Calu3 (cell line): ENCODE measurements around the gene PPM1J. TPM values are rescaled to one million over a fixed set of nuclear protein-coding genes. Genes with fewer than 3 reads are reported as not detected.

Experiments used
- BruUV-seq: library from RNA; stranded (reverse); fragments of 400-500 nt; replicated peaks from 2 replicates; lab custom pipeline; 2021; lab: Mats Ljungman, UMichigan
- CTCF ChIA-PET: fragments of 300-600 bp; sonication (Branson Sonifier 250); formaldehyde crosslinking; loops from one replicate; lab custom pipeline; 2022; ENCODE audit warnings: antibody characterized with exemption; lab: Charles Lee
- DNase-seq: peaks from one replicate; pipeline ENCODE4 v3.0.0; 2022
- H3K27ac Mint-ChIP-seq: one replicate; pipeline ENCODE4 v1.8.0; 2022; ENCODE audit warnings: mixed read lengths; ENCODE audit not compliant: unreplicated experiment
- H3K27me3 Mint-ChIP-seq: one replicate; pipeline ENCODE4 v1.8.0; 2022; ENCODE audit warnings: mixed read lengths; ENCODE audit not compliant: unreplicated experiment
- H3K36me3 Mint-ChIP-seq: one replicate; pipeline ENCODE4 v1.8.0; 2022; ENCODE audit warnings: mild to moderate bottlenecking, moderate library complexity, mixed read lengths; ENCODE audit not compliant: insufficient read depth, unreplicated experiment
- H3K4me1 Mint-ChIP-seq: one replicate; pipeline ENCODE4 v1.8.0; 2022; ENCODE audit warnings: mild to moderate bottlenecking, low read depth, mixed read lengths; ENCODE audit not compliant: unreplicated experiment
- H3K4me3 Mint-ChIP-seq: one replicate; pipeline ENCODE4 v1.8.0; 2022; ENCODE audit warnings: mild to moderate bottlenecking, low read depth, moderate library complexity, mixed read lengths; ENCODE audit not compliant: unreplicated experiment
- H3K9me3 Mint-ChIP-seq: one replicate; pipeline ENCODE4 v1.8.0; 2022; ENCODE audit warnings: low read depth, mixed read lengths; ENCODE audit not compliant: unreplicated experiment
- CTCF ChIP-seq: fragments of 200-600 bp; IDR thresholded peaks from one replicate; pipeline ENCODE4 v1.8.0; 2022; ENCODE audit warnings: antibody characterized with exemption; ENCODE audit not compliant: unreplicated experiment
- intact Hi-C: fragments of 100-400 bp; cut with micrococcal nuclease; formaldehyde crosslinking; loops from one replicate; pipeline ENCODE4 v1.10.0; 2022; ENCODE audit not compliant: unreplicated experiment
- total RNA-seq: library from RNA; stranded (reverse); gene quantifications from 2 replicates; pipeline ENCODE4 v1.2.3, GENCODE V29; 2022

PPM1J gene
- total RNA-seq, 1 experiment from 2014 or later: 1.3 TPM

GRCh38 chr1:112696578-112697314, 18.4 kb downstream of the PPM1J start:
- no peak for DNase-seq
- no peak overlapping the region for H3K27ac Mint-ChIP-seq
- H3K4me3 Mint-ChIP-seq: no peak overlapping the region
- CTCF ChIA-PET: no interaction called here
- no peaks in the 10 kb centered on the region for H3K27me3 Mint-ChIP-seq
- TF ChIP-seq CTCF: no peak
- peaks cover 34% of the 10 kb centered on the region for H3K36me3 Mint-ChIP-seq
- no TSS peak for BruUV-seq
- no peaks in the 10 kb centered on the region for H3K9me3 Mint-ChIP-seq
- intact Hi-C loops: no loop called here
- H3K4me1 Mint-ChIP-seq: peaks cover 31% of the 10 kb centered on the region

GRCh38 chr1:112695276-112695675, 19.9 kb downstream of the PPM1J start:
- Mint-ChIP-seq H3K9me3 (no peaks in the 10 kb centered on the region), H3K4me3 (no peak overlapping the region), H3K4me1 (peaks cover 19% of the 10 kb centered on the region), H3K27ac (no peak overlapping the region), H3K27me3 (no peaks in the 10 kb centered on the region), H3K36me3 (peaks cover 19% of the 10 kb centered on the region)
- CTCF ChIA-PET: interaction anchor here (1.5 kb wide), 1 partner anchor 21 kb away, joined by 3 read pairs; the partner anchor contains the start of gene MOV10
- intact Hi-C loops: no loop called here
- no peak for DNase-seq
- no TSS peak for BruUV-seq
- no peak for TF ChIP-seq CTCF

GRCh38 chr1:112694363-112694929, 20.7 kb downstream of the PPM1J start:
- no peak overlapping the region for H3K27ac Mint-ChIP-seq
- TF ChIP-seq CTCF: no peak
- no peak overlapping the region for H3K4me3 Mint-ChIP-seq
- H3K4me1 Mint-ChIP-seq: peaks cover 11% of the 10 kb centered on the region
- H3K27me3 Mint-ChIP-seq: no peaks in the 10 kb centered on the region
- H3K9me3 Mint-ChIP-seq: no peaks in the 10 kb centered on the region
- CTCF ChIA-PET: interaction anchor here (1.5 kb wide), 1 partner anchor 20 kb away, joined by 3 read pairs; the partner anchor contains the start of gene MOV10
- intact Hi-C loops: no loop called here
- no peak for DNase-seq
- peaks cover 11% of the 10 kb centered on the region for H3K36me3 Mint-ChIP-seq
- BruUV-seq: no TSS peak

GRCh38 chr1:112693821-112694220, 21.3 kb downstream of the PPM1J start:
- BruUV-seq: no TSS peak
- CTCF ChIA-PET: interaction anchor here (1.5 kb wide), 1 partner anchor 19 kb away, joined by 3 read pairs; the partner anchor contains the start of gene MOV10
- Mint-ChIP-seq H3K27me3 (no peaks in the 10 kb centered on the region), H3K4me3 (no peak overlapping the region), H3K36me3 (peaks cover 8% of the 10 kb centered on the region), H3K27ac (no peak overlapping the region), H3K4me1 (peaks cover 5% of the 10 kb centered on the region), H3K9me3 (no peaks in the 10 kb centered on the region)
- intact Hi-C loops: no loop called here
- DNase-seq: no peak
- no peak for TF ChIP-seq CTCF
